SK-N-MC (cell line): ENCODE data around the gene HECTD4.
A peak's percentile ranks its signal among the peaks of the same experiment; 100 is the strongest.

Experiments
- DNase-seq: peaks from one replicate; pipeline ENCODE4 v3.0.0-alpha.2; 2011; ENCODE audit warnings: low read depth, low spot score
- H3K27ac ChIP-seq: fragments of 200-600 bp; sonication (generic); 2 replicates; pipeline ENCODE4 v1.5.1; 2016; ENCODE audit warnings: mixed run types
- H3K36me3 ChIP-seq: fragments of 200-600 bp; sonication (generic); 2 replicates; pipeline ENCODE4 v1.6.1; 2017; ENCODE audit warnings: antibody characterized with exemption, low read length, mixed read lengths; ENCODE audit not compliant: insufficient read depth
- H3K4me3 ChIP-seq: fragments of 200-600 bp; sonication (generic); 2 replicates; pipeline ENCODE4 v1.5.1; 2016
- H3K9ac ChIP-seq: fragments of 200-600 bp; sonication (generic); 2 replicates; pipeline ENCODE4 v1.8.0; 2017; ENCODE audit warnings: mixed run types, mixed read lengths; ENCODE audit not compliant: insufficient read length
- H3K9me3 ChIP-seq: fragments of 200-600 bp; sonication (generic); 2 replicates; pipeline ENCODE4 v1.6.1; 2017; ENCODE audit warnings: low read depth, mild to moderate bottlenecking, antibody characterized with exemption, low read length, moderate library complexity, mixed read lengths
- EZH2 ChIP-seq: fragments of 200-600 bp; sonication (generic); IDR thresholded peaks from one replicate; pipeline ENCODE4 v1.6.1; 2017; ENCODE audit warnings: antibody characterized with exemption
- FOXP2 ChIP-seq: optimal IDR thresholded peaks from 2 replicates; pipeline ENCODE3; 2011; ENCODE audit warnings: mild to moderate bottlenecking, moderate library complexity; ENCODE audit not compliant: insufficient read depth; ENCODE audit errors: extremely low read length, control extremely low read depth
- POLR2AphosphoS5 ChIP-seq: IDR thresholded peaks from 2 replicates; pipeline ENCODE4 v1.6.1; 2012; ENCODE audit warnings: mild to moderate bottlenecking, low read depth, low read length, borderline replicate concordance

The HECTD4 gene

DNA sequence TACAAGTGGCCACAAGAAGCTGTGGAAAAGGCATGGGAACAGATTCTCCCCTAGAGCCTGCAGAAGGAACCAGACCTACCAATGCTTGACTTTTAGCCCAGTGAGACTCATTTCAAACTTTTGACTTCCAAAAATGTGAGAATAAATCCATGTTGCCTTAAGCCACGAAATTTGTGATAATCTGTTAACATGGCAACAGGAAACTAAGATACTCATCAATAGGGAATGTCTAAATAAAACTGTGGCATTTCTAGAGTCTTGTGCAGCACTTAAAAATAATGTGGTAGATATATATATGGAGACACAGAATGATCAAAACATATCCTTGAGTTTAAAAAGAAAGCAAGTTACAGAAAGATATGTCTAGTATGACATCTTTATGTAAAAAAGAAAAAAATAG is 12.0 kb downstream of the HECTD4 start:
- H3K4me3 ChIP-seq: no peak overlapping the region
- no peak overlapping the region for H3K9ac ChIP-seq
- peaks cover 5% of the 10 kb centered on the region for H3K36me3 ChIP-seq
- 0 out of 2 replicates have a peak, but pooled peaks cover 4% of the 10 kb centered on the region for H3K9me3 ChIP-seq
- peak overlapping the region; percentile 6; the same call in 1 of the 2 replicates for H3K27ac ChIP-seq
- DNase-seq: no peak
- TF ChIP-seq FOXP2 (no peak), EZH2 (no peak), POLR2AphosphoS5 (no peak)

DNA sequence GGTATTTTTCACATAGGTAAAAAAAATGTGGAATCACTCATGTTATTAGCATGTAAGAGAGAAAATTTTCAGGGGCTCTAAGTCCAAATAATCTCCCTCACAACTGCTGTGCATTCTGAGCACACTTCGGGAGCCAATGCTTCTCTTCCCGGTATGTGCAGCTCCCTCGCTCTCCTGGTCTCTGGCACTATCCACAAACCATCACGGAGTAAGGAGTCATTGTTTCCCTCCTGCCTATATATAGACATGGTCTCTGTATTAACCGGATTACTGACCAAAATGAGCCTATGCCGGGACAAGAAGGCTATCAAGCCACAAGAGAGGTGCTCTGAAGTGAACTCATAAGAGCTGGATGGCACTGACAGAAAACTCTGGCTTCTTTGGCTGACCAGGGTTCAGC is 13.4 kb downstream of the HECTD4 start:
- Histone ChIP-seq H3K4me3 (no peak overlapping the region), H3K36me3 (no peaks in the 10 kb centered on the region), H3K27ac (0 out of 2 replicates have a peak overlapping the region, but pooled peaks have one; percentile 59), H3K9ac (no peak overlapping the region), H3K9me3 (no peaks in the 10 kb centered on the region)
- TF ChIP-seq FOXP2 (no peak), POLR2AphosphoS5 (no peak), EZH2 (no peak)
- DNase-seq: no peak

DNA sequence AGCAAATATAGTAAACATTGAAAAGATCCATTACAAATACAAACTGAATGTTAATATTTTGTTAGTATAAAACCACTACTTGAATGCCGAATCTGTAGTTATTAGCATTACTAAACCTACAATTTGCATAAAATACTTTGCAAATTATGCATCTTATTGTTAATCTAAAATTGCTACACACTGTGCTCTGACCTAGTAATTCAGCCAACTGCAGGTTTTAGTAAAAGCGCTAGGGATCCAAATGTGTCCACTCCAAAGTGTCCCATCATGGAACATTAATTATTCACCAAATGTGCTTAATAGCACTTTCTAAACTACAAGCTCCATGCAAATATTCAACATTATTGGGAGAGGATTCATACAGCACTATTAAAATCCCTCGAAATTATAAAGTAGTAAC is 14.3 kb downstream of the HECTD4 start:
- H3K36me3 ChIP-seq: no peaks in the 10 kb centered on the region
- no peaks in the 10 kb centered on the region for H3K9me3 ChIP-seq
- H3K27ac ChIP-seq: peak overlapping the region; percentile 59
- 0 out of 2 replicates have a peak overlapping the region, but pooled peaks have one; percentile 8 for H3K4me3 ChIP-seq
- H3K9ac ChIP-seq: peak overlapping the region; percentile 11
- DNase-seq: no peak
- TF ChIP-seq FOXP2 (no peak), POLR2AphosphoS5 (no peak), EZH2 (no peak)

DNA sequence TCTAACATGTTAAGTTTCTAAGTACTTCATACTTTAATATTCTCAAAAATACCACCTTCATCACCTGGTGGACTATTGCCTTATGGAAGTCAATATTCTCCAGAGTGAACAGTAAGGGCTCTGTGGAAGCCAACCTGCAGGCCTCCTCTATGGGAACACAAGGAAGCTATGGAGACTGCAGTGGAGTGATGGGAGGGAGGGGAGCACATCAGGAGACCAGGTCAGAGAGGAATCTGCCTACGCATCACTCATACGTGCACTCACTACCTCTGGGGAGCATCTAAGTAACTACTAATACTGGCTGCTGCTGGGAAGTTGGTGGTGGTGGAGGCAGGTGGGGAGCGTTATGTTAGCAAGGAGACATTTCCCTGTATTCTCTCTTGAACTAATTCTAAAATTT is 19.9 kb downstream of the HECTD4 start:
- no peak overlapping the region for H3K27ac ChIP-seq
- DNase-seq: no peak
- no peaks in the 10 kb centered on the region for H3K36me3 ChIP-seq
- no peak overlapping the region for H3K4me3 ChIP-seq
- no peak for TF ChIP-seq FOXP2
- no peak for TF ChIP-seq POLR2AphosphoS5
- no peak for TF ChIP-seq EZH2
- no peak overlapping the region for H3K9ac ChIP-seq
- H3K9me3 ChIP-seq: no peaks in the 10 kb centered on the region

DNA sequence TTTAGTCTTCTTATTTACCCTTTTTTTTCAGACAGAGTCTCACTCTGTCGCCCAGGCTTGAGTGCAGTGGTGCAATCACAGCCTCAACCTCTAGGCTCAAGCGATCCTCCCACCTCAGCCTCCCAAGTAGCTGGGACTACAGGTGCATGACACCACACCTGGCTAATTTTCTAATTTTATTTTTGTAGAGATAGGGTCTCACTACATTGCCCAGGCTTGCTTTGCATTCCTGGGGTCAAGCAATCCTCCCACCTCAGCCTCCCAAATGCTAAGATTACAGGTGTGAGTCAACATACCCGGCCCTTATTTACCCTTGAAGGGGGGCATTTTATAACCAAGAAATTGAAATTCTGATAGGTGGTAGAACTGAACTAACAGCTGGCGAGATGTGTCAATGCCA is 21.0 kb downstream of the HECTD4 start:
- Histone ChIP-seq H3K36me3 (no peaks in the 10 kb centered on the region), H3K9ac (no peak overlapping the region), H3K4me3 (no peak overlapping the region), H3K9me3 (no peaks in the 10 kb centered on the region), H3K27ac (no peak overlapping the region)
- no peak for DNase-seq
- TF ChIP-seq EZH2: no peak
- no peak for TF ChIP-seq POLR2AphosphoS5
- TF ChIP-seq FOXP2: no peak

DNA sequence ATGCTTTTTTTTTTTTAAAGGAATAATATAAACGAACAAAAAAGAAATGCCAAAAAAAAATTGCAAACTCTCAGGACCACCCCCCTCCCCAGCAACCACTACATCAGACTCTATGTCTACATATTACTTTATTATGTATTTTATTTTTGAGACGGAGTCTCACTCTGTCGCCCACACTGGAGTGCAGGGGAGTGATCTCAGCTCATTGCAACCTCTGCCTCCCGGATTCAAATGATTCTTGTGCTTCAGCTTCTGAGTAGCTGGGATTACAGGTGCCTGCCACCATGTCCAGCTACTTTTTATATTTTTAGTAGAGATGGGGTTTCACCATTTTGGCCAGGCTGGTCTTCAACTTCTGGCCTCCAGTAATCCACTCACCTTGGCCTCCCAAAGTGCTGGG is 22.9 kb downstream of the HECTD4 start:
- TF ChIP-seq POLR2AphosphoS5: no peak
- TF ChIP-seq EZH2: no peak
- TF ChIP-seq FOXP2: no peak
- Histone ChIP-seq H3K4me3 (no peak overlapping the region), H3K27ac (no peak overlapping the region), H3K9ac (no peak overlapping the region), H3K36me3 (no peaks in the 10 kb centered on the region), H3K9me3 (no peaks in the 10 kb centered on the region)
- no peak for DNase-seq

DNA sequence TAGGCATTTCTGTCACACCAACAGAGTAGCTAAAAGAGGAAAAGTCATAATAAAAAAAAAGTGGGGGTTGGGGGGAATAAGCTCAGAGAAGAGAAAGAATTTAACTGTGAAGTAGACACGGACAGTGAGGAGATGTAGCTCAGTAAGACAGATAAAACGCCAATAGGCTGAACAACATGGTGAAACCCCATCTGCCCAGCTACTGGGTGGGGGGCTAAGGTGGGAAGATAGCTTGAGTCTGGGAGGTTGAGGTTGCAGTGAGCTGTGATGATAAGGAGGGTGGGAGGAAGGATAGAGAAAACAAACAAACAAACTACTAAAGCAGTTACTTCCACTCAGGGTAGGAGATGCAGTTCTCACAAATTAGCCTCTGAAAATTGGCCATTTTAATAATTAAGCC is 25.0 kb downstream of the HECTD4 start:
- DNase-seq: no peak
- TF ChIP-seq EZH2 (no peak), FOXP2 (no peak), POLR2AphosphoS5 (no peak)
- Histone ChIP-seq H3K4me3 (no peak overlapping the region), H3K36me3 (no peaks in the 10 kb centered on the region), H3K27ac (no peak overlapping the region), H3K9me3 (no peaks in the 10 kb centered on the region), H3K9ac (no peak overlapping the region)

DNA sequence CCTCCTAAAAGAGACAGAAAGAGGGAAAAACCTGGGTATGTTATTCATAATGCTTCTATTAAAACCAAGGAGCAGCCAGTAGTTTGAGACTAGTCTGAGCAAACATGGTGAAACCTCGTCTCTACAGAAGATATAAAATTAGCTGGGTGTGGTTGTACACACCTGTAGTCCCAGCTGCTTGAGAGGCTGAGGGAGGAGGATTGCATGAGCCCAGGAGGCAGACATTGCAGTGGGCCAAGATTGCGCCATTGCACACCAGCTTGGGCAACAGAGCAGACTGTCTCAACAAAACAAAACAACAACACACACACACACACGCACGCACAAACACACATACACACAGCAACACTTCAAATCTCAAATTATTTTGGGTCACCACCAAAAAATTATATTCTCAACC is 27.8 kb downstream of the HECTD4 start:
- TF ChIP-seq POLR2AphosphoS5: no peak
- no peak for TF ChIP-seq FOXP2
- no peak for TF ChIP-seq EZH2
- Histone ChIP-seq H3K9ac (no peak overlapping the region), H3K4me3 (no peak overlapping the region), H3K36me3 (no peaks in the 10 kb centered on the region), H3K9me3 (no peaks in the 10 kb centered on the region), H3K27ac (no peak overlapping the region)
- DNase-seq: no peak

DNA sequence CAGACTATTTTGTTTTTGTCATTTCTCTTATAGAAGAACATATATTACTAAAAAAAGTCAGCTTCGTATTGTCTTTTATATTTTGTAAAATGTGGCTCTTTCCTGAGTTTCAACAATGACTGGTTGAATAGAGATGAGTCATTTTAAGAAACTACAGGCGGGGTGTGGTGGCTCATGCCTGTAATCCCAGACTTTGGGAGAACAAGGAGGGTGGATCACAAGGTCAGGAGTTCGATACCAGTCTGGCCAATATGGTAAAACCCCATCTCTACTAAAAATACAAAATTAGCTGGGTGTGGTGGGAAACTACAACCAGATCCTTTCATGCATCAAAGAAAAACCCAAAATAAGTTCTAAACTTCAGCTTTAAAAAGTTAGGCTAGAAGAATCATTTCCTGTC is 28.8 kb downstream of the HECTD4 start:
- H3K36me3 ChIP-seq: no peaks in the 10 kb centered on the region
- no peaks in the 10 kb centered on the region for H3K9me3 ChIP-seq
- H3K27ac ChIP-seq: no peak overlapping the region
- DNase-seq: no peak
- TF ChIP-seq POLR2AphosphoS5 (no peak), EZH2 (no peak), FOXP2 (no peak)
- no peak overlapping the region for H3K4me3 ChIP-seq
- no peak overlapping the region for H3K9ac ChIP-seq
